ENCODE measurements around the gene EIF5A. TPM values are rescaled to one million over a fixed set of nuclear protein-coding genes. Genes with fewer than 3 reads are reported as not detected.

Gene EIF5A
- total RNA-seq, 4 donors from 2014 or later: 135 to 210 (median 144) TPM

- no peak overlapping the region for H3K4me3 ChIP-seq (replicated peaks in 1 of 3)
- WGBS, 2 donors: 69 to 85% methylated on average over 3 of the region's 3 CpGs
- H3K36me3 ChIP-seq: no peaks in the 10 kb centered on the region
- no peaks in the 10 kb centered on the region for H3K4me1 ChIP-seq
- intact Hi-C loops (cut with DNase I): loop anchor here (5.0 kb wide), 1 partner anchor 60 kb away; the partner anchor contains the start of gene SPEM1
- H3K27me3 ChIP-seq: no peaks in the 10 kb centered on the region
- DNase-seq: no peak
- no peak overlapping the region for H3K27ac ChIP-seq
- TF ChIP-seq POLR2A (IDR thresholded peaks at IDR 0.05) (no peak), CTCF (IDR thresholded peaks at IDR 0.05) (no peak)
- no peaks in the 10 kb centered on the region for H3K9me3 ChIP-seq
These were observed 54.5 kb downstream of the EIF5A start for GRCh38 chr17:7361906-7362305.

Small RNA genes lying within 50 kb of the gene (small RNA-seq; reads per million reads assigned to genes)
- gene AC026954.2: not detected
- gene RF00019: not detected

Other genes with a start within 250 kb of the EIF5A start
- 1 to 10 TPM in 3 of 4 donors, under 1 TPM in 1; 0.59 to 3.9 (median 2.1) TPM for gene CLEC10A, start 227.4 kb upstream of the EIF5A start, total RNA-seq
- 1 to 10 TPM in 1 of 4 donors, not detected in 3; 1.0 TPM for gene ASGR2, start 192.8 kb upstream of the EIF5A start, total RNA-seq
- gene ASGR1, start 128.3 kb upstream of the EIF5A start, total RNA-seq: 1 to 10 TPM in 3 of 4 donors, not detected in 1; 3.0 to 6.5 (median 3.3) TPM
- gene DLG4, start 87.8 kb upstream of the EIF5A start, total RNA-seq: 10 to 100 TPM in 2 of 4 donors, 1 to 10 TPM in 2; 6.8 to 21.5 (median 12.4) TPM
- gene ACADVL, start 87.7 kb upstream of the EIF5A start, total RNA-seq: 1,000 to 10,000 TPM in 1 of 4 donors, 100 to 1,000 TPM in 3; 581 to 1,743 (median 795) TPM
- gene DVL2, start 73.1 kb upstream of the EIF5A start, total RNA-seq: 10 to 100 TPM; 45.3 to 68.6 (median 49.0) TPM
- 10 to 100 TPM; 19.8 to 39.5 (median 35.8) TPM for gene PHF23, start 68.2 kb upstream of the EIF5A start, total RNA-seq
- gene GABARAP, start 65.2 kb upstream of the EIF5A start, total RNA-seq: 100 to 1,000 TPM; 112 to 840 (median 273) TPM
- gene CTDNEP1, start 55.9 kb upstream of the EIF5A start, total RNA-seq: 10 to 100 TPM; 35.1 to 70.4 (median 48.4) TPM
- gene ELP5, start 55.4 kb upstream of the EIF5A start, total RNA-seq: 10 to 100 TPM; 27.4 to 49.0 (median 33.0) TPM
- gene CLDN7, start 45.1 kb upstream of the EIF5A start, total RNA-seq: 100 to 1,000 TPM; 108 to 161 (median 144) TPM
- gene SLC2A4, start 25.9 kb upstream of the EIF5A start, total RNA-seq: 10 to 100 TPM in 1 of 4 donors, 1 to 10 TPM in 3; 2.5 to 14.6 (median 3.9) TPM
- gene YBX2, start 13.0 kb upstream of the EIF5A start, total RNA-seq: 1 to 10 TPM; 1.2 to 4.1 (median 2.1) TPM
- gene GPS2, start 7.7 kb downstream of the EIF5A start, total RNA-seq: 100 to 1,000 TPM in 2 of 4 donors, 10 to 100 TPM in 2; 69.5 to 130 (median 100) TPM
- gene NEURL4, start 21.7 kb downstream of the EIF5A start, total RNA-seq: 10 to 100 TPM; 18.5 to 32.8 (median 22.5) TPM
- gene ACAP1, start 28.9 kb downstream of the EIF5A start, total RNA-seq: 1 to 10 TPM in 3 of 4 donors, under 1 TPM in 1; 0.89 to 7.1 (median 3.8) TPM
- 10 to 100 TPM in 3 of 4 donors, 1 to 10 TPM in 1; 6.6 to 20.4 (median 18.7) TPM for gene KCTD11, start 44.5 kb downstream of the EIF5A start, total RNA-seq
- gene TMEM95, start 47.5 kb downstream of the EIF5A start, total RNA-seq: not detected
- 10 to 100 TPM; 11.0 to 30.2 (median 15.9) TPM for gene TNK1, start 73.5 kb downstream of the EIF5A start, total RNA-seq
- gene PLSCR3, start 86.9 kb downstream of the EIF5A start, total RNA-seq: 10 to 100 TPM; 18.3 to 21.6 (median 19.9) TPM
- 100 to 1,000 TPM in 1 of 4 donors, 10 to 100 TPM in 3; 27.8 to 133 (median 35.2) TPM for gene TMEM256, start 96.5 kb downstream of the EIF5A start, total RNA-seq
- 1 to 10 TPM; 2.2 to 6.3 (median 4.7) TPM for gene NLGN2, start 100.2 kb downstream of the EIF5A start, total RNA-seq
- not detected for gene SPEM1, start 112.7 kb downstream of the EIF5A start, total RNA-seq
- gene SPEM2, start 118.0 kb downstream of the EIF5A start, total RNA-seq: under 1 TPM in 1 of 4 donors, not detected in 3; 0.40 TPM
- gene SPEM3, start 121.2 kb downstream of the EIF5A start, total RNA-seq: not detected
- 10 to 100 TPM; 11.3 to 19.4 (median 16.4) TPM for gene TMEM102, start 127.8 kb downstream of the EIF5A start, total RNA-seq
- gene FGF11, start 131.9 kb downstream of the EIF5A start, total RNA-seq: 10 to 100 TPM in 3 of 4 donors, 1 to 10 TPM in 1; 4.3 to 12.1 (median 10.5) TPM
- 10 to 100 TPM; 13.4 to 29.2 (median 19.8) TPM for gene CHRNB1, start 137.4 kb downstream of the EIF5A start, total RNA-seq
- 10 to 100 TPM; 58.5 to 85.2 (median 79.9) TPM for gene ZBTB4, start 172.0 kb downstream of the EIF5A start, total RNA-seq
- not detected for gene SLC35G6, start 173.8 kb downstream of the EIF5A start, total RNA-seq
- gene POLR2A, start 176.7 kb downstream of the EIF5A start, total RNA-seq: 100 to 1,000 TPM in 2 of 4 donors, 10 to 100 TPM in 2; 47.6 to 125 (median 82.2) TPM
- 10 to 100 TPM; 17.9 to 39.9 (median 30.8) TPM for gene TNFSF12, start 241.4 kb downstream of the EIF5A start, total RNA-seq

All from thyroid gland (tissue), 4 donors.